Glutamatergic neuron (in vitro differentiated cells): ENCODE results near the gene POGLUT2. TPM values are rescaled to one million over a fixed set of nuclear protein-coding genes. Genes with fewer than 3 reads are reported as not detected.

Source experiments
- DNase-seq: peaks from one replicate; pipeline ENCODE4 v3.0.0; 2022
- H3K27ac Mint-ChIP-seq: one replicate; pipeline ENCODE4 v1.8.0; 2020; ENCODE audit warnings: mild to moderate bottlenecking, mixed read lengths, inconsistent platforms; ENCODE audit not compliant: unreplicated experiment
- H3K27me3 Mint-ChIP-seq: one replicate; pipeline ENCODE4 v1.8.0; 2020; ENCODE audit warnings: mild to moderate bottlenecking, moderate library complexity, mixed read lengths, inconsistent platforms; ENCODE audit not compliant: unreplicated experiment
- H3K36me3 Mint-ChIP-seq: one replicate; pipeline ENCODE4 v1.8.0; 2020; ENCODE audit warnings: mild to moderate bottlenecking, mixed read lengths, inconsistent platforms; ENCODE audit not compliant: unreplicated experiment
- H3K4me1 Mint-ChIP-seq: one replicate; pipeline ENCODE4 v1.8.0; 2020; ENCODE audit warnings: mild to moderate bottlenecking, low read depth, mixed read lengths, inconsistent platforms; ENCODE audit not compliant: unreplicated experiment
- H3K4me3 Mint-ChIP-seq: one replicate; pipeline ENCODE4 v1.8.0; 2020; ENCODE audit warnings: mild to moderate bottlenecking, mixed read lengths, inconsistent platforms; ENCODE audit not compliant: unreplicated experiment
- H3K9me3 Mint-ChIP-seq: one replicate; pipeline ENCODE4 v1.8.0; 2020; ENCODE audit warnings: mild to moderate bottlenecking, moderate library complexity, mixed read lengths, inconsistent platforms; ENCODE audit not compliant: unreplicated experiment
- CTCF ChIP-seq: fragments of 200-600 bp; sonication (generic); IDR thresholded peaks from one replicate; pipeline ENCODE4 v1.5.0; 2021; ENCODE audit not compliant: partially characterized antibody, unreplicated experiment
- total RNA-seq: library from RNA; stranded (reverse); fragmentation: NEBNext Ultra II Directional; extraction: Animal tissue kit (Norgen Biotek cat#: 25700); gene quantifications from one replicate; pipeline ENCODE4 v1.2.1, GENCODE V29; 2021; ENCODE audit not compliant: unreplicated experiment

Gene POGLUT2
- total RNA-seq, 1 donor from 2014 or later: 17.5 TPM

DNA sequence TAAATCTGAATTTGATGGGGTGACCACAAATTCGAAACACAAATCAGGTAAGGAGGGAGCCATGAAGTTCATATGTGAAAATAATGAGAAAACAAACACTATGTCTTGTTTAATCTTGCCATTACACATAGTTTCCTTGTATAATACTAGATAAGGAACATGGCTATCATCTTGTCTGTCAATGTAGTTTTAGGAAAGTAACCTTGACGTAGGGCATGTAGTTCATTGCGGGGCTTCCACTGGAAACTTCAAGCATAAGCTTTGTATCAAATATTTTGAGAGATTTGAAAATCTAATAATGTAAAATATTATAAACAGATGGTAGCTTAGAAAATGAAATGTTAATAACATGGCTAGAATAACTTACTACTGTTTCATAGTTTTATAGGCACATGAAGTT lies 8.9 kb upstream of the POGLUT2 start:
- Mint-ChIP-seq H3K36me3 (peaks cover 13% of the 10 kb centered on the region), H3K4me3 (no peak overlapping the region), H3K4me1 (peaks cover 3% of the 10 kb centered on the region), H3K27ac (peak overlapping the region; percentile 15), H3K9me3 (peaks cover 6% of the 10 kb centered on the region), H3K27me3 (no peaks in the 10 kb centered on the region)
- no peak for DNase-seq
- no peak for TF ChIP-seq CTCF

- no peak for TF ChIP-seq CTCF
- no peaks in the 10 kb centered on the region for H3K27me3 Mint-ChIP-seq
- H3K27ac Mint-ChIP-seq: no peak overlapping the region
- H3K4me3 Mint-ChIP-seq: no peak overlapping the region
- H3K9me3 Mint-ChIP-seq: peaks cover 3% of the 10 kb centered on the region
- no peak for DNase-seq
- H3K36me3 Mint-ChIP-seq: peaks cover 5% of the 10 kb centered on the region
- peaks cover 16% of the 10 kb centered on the region for H3K4me1 Mint-ChIP-seq
Measured at GRCh38 chr13:102805680-102806079, 6.9 kb upstream of the POGLUT2 start.

- Mint-ChIP-seq H3K9me3 (peaks cover 8% of the 10 kb centered on the region), H3K27ac (no peak overlapping the region), H3K36me3 (peaks cover under 1% of the 10 kb centered on the region), H3K27me3 (peaks cover 3% of the 10 kb centered on the region), H3K4me3 (peak overlapping the region; percentile 87), H3K4me1 (peaks cover 13% of the 10 kb centered on the region)
- TF ChIP-seq CTCF: peak; percentile 84
- peak; percentile 94 for DNase-seq
Measured at GRCh38 chr13:102800145-102801041, 1.6 kb upstream of the POGLUT2 start.

DNA sequence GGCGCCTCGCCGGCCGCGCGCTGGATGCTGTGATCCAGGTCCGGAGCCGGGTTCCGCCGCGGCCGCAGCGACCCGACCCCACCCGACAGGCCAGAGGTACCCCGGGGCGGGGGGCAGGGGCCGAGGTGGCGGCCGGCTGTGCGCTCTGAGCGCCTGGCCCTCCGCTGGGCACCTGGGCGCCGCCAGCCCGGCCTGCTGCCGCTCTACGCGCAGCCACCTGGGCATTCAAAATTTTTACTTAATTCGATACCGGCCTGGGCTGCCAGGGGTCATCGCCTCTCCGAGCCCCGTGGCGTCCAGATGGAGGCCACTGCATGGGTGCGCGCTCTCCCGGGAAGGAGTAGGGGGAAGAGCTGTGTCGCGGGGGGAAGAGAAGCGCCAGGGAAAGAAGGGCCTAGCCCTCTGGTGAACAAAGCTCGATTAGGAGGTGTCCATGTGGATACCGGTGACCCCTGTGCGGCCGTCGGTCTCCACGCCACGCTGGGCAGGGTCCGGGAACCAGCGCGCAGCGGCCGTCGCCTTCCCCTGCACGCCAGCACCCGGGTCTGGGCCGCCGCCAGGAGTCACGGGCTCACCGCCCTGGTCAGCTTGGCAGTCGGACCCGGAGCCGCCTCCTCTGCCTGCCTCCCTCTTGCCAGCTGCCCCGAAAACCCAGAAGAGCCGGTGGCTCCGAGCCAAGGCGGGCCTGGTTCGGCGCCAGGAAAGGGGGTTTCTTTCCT lies 809 bp upstream of the POGLUT2 start:
- H3K27ac Mint-ChIP-seq: peak overlapping the region; percentile 52
- peaks cover 13% of the 10 kb centered on the region for H3K4me1 Mint-ChIP-seq
- peaks cover 3% of the 10 kb centered on the region for H3K27me3 Mint-ChIP-seq

More for the DNA sequence above, 809 bp upstream of the POGLUT2 start:
- peak overlapping the region; percentile 95 for H3K4me3 Mint-ChIP-seq
- peak; percentile 64 for DNase-seq
- no peaks in the 10 kb centered on the region for H3K36me3 Mint-ChIP-seq
- no peak for TF ChIP-seq CTCF
- peaks cover 7% of the 10 kb centered on the region for H3K9me3 Mint-ChIP-seq
